Testis (tissue), 3 donors: ENCODE data around the gene RNF207. TPM values are rescaled to one million over a fixed set of nuclear protein-coding genes. Genes with fewer than 3 reads are reported as not detected.

ENCODE experiments used
- DNase-seq: peaks from one replicate; pipeline ENCODE4 v3.0.0-alpha.2; 2019
- H3K27ac ChIP-seq, 2 donors: fragments of 200-600 bp; sonication (generic); one replicate each; pipeline ENCODE4 v1.5.1; 2019
- H3K27me3 ChIP-seq: fragments of 200-600 bp; sonication (generic); one replicate; pipeline ENCODE4 v1.5.1; 2019
- H3K36me3 ChIP-seq: fragments of 200-600 bp; sonication (generic); one replicate; pipeline ENCODE4 v1.5.1; 2017; ENCODE audit warnings: low read depth; ENCODE audit errors: missing control alignments
- H3K4me1 ChIP-seq: fragments of 200-600 bp; sonication (generic); one replicate; pipeline ENCODE4 v1.5.1; 2019
- H3K4me3 ChIP-seq, 2 donors: fragments of 200-600 bp; sonication (generic); one replicate each; pipeline ENCODE4 v1.5.1; 2017 to 2019
- H3K9me3 ChIP-seq: fragments of 200-600 bp; sonication (generic); one replicate; pipeline ENCODE4 v1.5.1; 2017
- POLR2A ChIP-seq: fragments of 450-650 bp; IDR thresholded peaks from one replicate; pipeline ENCODE4 v1.6.1; 2017; ENCODE audit warnings: antibody characterized with exemption, mild to moderate bottlenecking, moderate library complexity
- WGBS, 2 donors: methylation state at CpG; one replicate each; pipeline ENCODE4 v1.1.5; 2018; 5-methylcytosine and 5-hydroxymethylcytosine counted together
- intact Hi-C: fragments of 100-400 bp; cut with DNase I; formaldehyde crosslinking; loops from one replicate; pipeline ENCODE4 v1.15.1; 2023; ENCODE audit warnings: low total_unique reads
- polyA plus RNA-seq: library from polyadenylated mRNA; stranded (reverse); fragments of 350-450 nt; fragmentation: Illumina TruSeq; extraction: RNeasy Lipid Tissue Mini Kit (QIAGEN cat#74804); gene quantifications from one replicate; pipeline ENCODE4 v1.2.3, GENCODE V29; 2014; ENCODE audit warnings: low read depth, low replicate concordance; ENCODE audit not compliant: insufficient read depth
- total RNA-seq, 2 donors: library from RNA; depleted of rRNA; stranded (reverse); fragments of >200 nt; gene quantifications; one replicate each; pipeline ENCODE4 v1.2.3, GENCODE V29; 2016
- TF ChIP-seq, protein P1 (sequence below), 3 experiments: fragments of 450-650 bp in 2 of 3; fragments of 200-600 bp in 1 of 3; sonication (generic) in 1 of 3; IDR thresholded peaks; one replicate each; pipeline ENCODE4 v1.5.1; 2016 to 2019; ENCODE audit warnings: antibody characterized with exemption in 3 of 3, mild to moderate bottlenecking in 2 of 3, moderate library complexity in 1 of 3

The RNF207 gene
- total and polyA plus RNA-seq, 3 donors from 2014 or later: 4.8 to 20.1 (median 13.2) TPM

DNA sequence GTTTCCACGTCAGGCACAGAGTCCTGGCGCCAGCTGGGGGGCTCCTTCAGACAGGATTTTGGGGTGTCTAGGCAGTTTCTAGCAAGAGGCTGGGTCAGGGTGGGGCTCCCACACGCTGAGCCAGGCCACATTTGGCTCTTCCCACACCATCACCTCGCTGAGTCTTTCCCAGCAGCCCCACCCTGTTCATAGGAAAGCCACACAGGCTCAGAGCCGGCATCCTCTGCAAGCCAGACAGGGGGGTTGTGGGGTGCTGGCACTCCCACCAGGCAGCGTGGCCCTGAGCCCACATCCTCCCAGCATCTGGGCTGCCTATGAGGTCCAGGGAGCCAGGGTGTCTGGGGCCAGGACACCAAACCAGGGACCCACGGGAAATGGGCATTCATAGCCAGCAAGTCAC, 57.8 kb downstream of the RNF207 start:
- no peaks in the 10 kb centered on the region for H3K36me3 ChIP-seq
- no peaks in the 10 kb centered on the region for H3K27me3 ChIP-seq
- TF ChIP-seq POLR2A: no peak
- TF ChIP-seq, protein P1, sequence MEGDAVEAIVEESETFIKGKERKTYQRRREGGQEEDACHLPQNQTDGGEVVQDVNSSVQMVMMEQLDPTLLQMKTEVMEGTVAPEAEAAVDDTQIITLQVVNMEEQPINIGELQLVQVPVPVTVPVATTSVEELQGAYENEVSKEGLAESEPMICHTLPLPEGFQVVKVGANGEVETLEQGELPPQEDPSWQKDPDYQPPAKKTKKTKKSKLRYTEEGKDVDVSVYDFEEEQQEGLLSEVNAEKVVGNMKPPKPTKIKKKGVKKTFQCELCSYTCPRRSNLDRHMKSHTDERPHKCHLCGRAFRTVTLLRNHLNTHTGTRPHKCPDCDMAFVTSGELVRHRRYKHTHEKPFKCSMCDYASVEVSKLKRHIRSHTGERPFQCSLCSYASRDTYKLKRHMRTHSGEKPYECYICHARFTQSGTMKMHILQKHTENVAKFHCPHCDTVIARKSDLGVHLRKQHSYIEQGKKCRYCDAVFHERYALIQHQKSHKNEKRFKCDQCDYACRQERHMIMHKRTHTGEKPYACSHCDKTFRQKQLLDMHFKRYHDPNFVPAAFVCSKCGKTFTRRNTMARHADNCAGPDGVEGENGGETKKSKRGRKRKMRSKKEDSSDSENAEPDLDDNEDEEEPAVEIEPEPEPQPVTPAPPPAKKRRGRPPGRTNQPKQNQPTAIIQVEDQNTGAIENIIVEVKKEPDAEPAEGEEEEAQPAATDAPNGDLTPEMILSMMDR (IDR thresholded peaks at IDR 0.05): no peak
- WGBS, 2 donors: 66 to 80% methylated on average over 3 to 7 of the region's 7 CpGs
- no peak for DNase-seq
- no peak overlapping the region for H3K4me3 ChIP-seq
- intact Hi-C loops: no loop called here
- peaks cover 16% of the 10 kb centered on the region for H3K4me1 ChIP-seq
- no peaks in the 10 kb centered on the region for H3K9me3 ChIP-seq
- H3K27ac ChIP-seq: no peak overlapping the region

- no peak for TF ChIP-seq POLR2A
- TF ChIP-seq, protein P1 (IDR thresholded peaks at IDR 0.05): no peak
- Histone ChIP-seq H3K36me3 (no peaks in the 10 kb centered on the region), H3K4me1 (peaks cover 11% of the 10 kb centered on the region), H3K4me3 (no peak overlapping the region), H3K27ac (no peak overlapping the region), H3K27me3 (no peaks in the 10 kb centered on the region), H3K9me3 (no peaks in the 10 kb centered on the region)
- intact Hi-C loops: no loop called here
- 62 to 87% methylated on average over 9 to 15 of the region's 15 CpGs for WGBS, 2 donors
- no peak for DNase-seq
These were observed 59.2 kb downstream of the RNF207 start for GRCh38 chr1:6265151-6265550.

- intact Hi-C loops: no loop called here
- peaks cover 11% of the 10 kb centered on the region for H3K4me1 ChIP-seq
These were observed 60.7 kb downstream of the RNF207 start for GRCh38 chr1:6266641-6267040.

GRCh38 chr1:6267686-6268322, 61.9 kb downstream of the RNF207 start:
- intact Hi-C loops: no loop called here
- no peak overlapping the region for H3K27ac ChIP-seq
- peaks cover 8% of the 10 kb centered on the region for H3K4me1 ChIP-seq
- H3K36me3 ChIP-seq: no peaks in the 10 kb centered on the region
- no peak for TF ChIP-seq POLR2A
- TF ChIP-seq, protein P1 (IDR thresholded peaks at IDR 0.05): no peak
- no peaks in the 10 kb centered on the region for H3K9me3 ChIP-seq
- H3K4me3 ChIP-seq: no peak overlapping the region
- 91 to 93% methylated on average over 12 of the region's 12 CpGs for WGBS, 2 donors
- H3K27me3 ChIP-seq: no peaks in the 10 kb centered on the region
- DNase-seq: no peak

More at GRCh38 chr1:6266641-6267040, 60.7 kb downstream of the RNF207 start:
- DNase-seq: no peak
- 89 to 91% methylated on average over 11 of the region's 11 CpGs for WGBS, 2 donors
- Histone ChIP-seq H3K27me3 (no peaks in the 10 kb centered on the region), H3K4me3 (no peak overlapping the region), H3K36me3 (no peaks in the 10 kb centered on the region), H3K9me3 (no peaks in the 10 kb centered on the region), H3K27ac (no peak overlapping the region)
- TF ChIP-seq POLR2A: no peak
- TF ChIP-seq, protein P1 (IDR thresholded peaks at IDR 0.05): no peak

GRCh38 chr1:6268415-6268814, 62.5 kb downstream of the RNF207 start:
- Histone ChIP-seq H3K27me3 (no peaks in the 10 kb centered on the region), H3K36me3 (no peaks in the 10 kb centered on the region), H3K4me1 (peaks cover 2% of the 10 kb centered on the region), H3K27ac (no peak overlapping the region), H3K9me3 (no peaks in the 10 kb centered on the region), H3K4me3 (no peak overlapping the region)
- intact Hi-C loops: no loop called here
- WGBS, 2 donors: 84 to 98% methylated on average over 7 to 21 of the region's 21 CpGs
- no peak for DNase-seq
- TF ChIP-seq, protein P1 (IDR thresholded peaks at IDR 0.05): no peak
- no peak for TF ChIP-seq POLR2A
